Endometrium (tissue), 2 donors: ENCODE results near the gene TBC1D4.
A peak's percentile ranks its signal among the peaks of the same experiment; 100 is the strongest.

Source experiments
- FAIRE-seq: peaks from 2 replicates; lab custom pipeline; 2012; peaks lifted over from hg19 to GRCh38; lab: Jason Lieb, UNC
- donor health status: control.
- donor health status: control.

The TBC1D4 gene

GRCh38 chr13:75384879-75385707, 96.9 kb downstream of the TBC1D4 start:
- no peak for FAIRE-seq

- no peak for FAIRE-seq
Measured at GRCh38 chr13:75383064-75383715, 98.8 kb downstream of the TBC1D4 start.

GRCh38 chr13:75378301-75378700, 103.7 kb downstream of the TBC1D4 start:
- no peak for FAIRE-seq

GRCh38 chr13:75376792-75377402, 105.1 kb downstream of the TBC1D4 start:
- FAIRE-seq = no peak

- FAIRE-seq = no peak
Measured at GRCh38 chr13:75375329-75375728, 106.6 kb downstream of the TBC1D4 start.

- no peak for FAIRE-seq
Measured at GRCh38 chr13:75373988-75374387, 108.0 kb downstream of the TBC1D4 start.

- FAIRE-seq = no peak
Measured at GRCh38 chr13:75372923-75373841, 108.8 kb downstream of the TBC1D4 start.

GRCh38 chr13:75372517-75372916, 109.5 kb downstream of the TBC1D4 start:
- peak; percentile 94 for FAIRE-seq

- FAIRE-seq = no peak
Measured at GRCh38 chr13:75371203-75371602, 110.8 kb downstream of the TBC1D4 start.

GRCh38 chr13:75370774-75371173, 111.2 kb downstream of the TBC1D4 start:
- FAIRE-seq = no peak

GRCh38 chr13:75369981-75370380, 112.0 kb downstream of the TBC1D4 start:
- FAIRE-seq = no peak

GRCh38 chr13:75368167-75368566, 113.8 kb downstream of the TBC1D4 start:
- no peak for FAIRE-seq

GRCh38 chr13:75366380-75367280, 115.3 kb downstream of the TBC1D4 start:
- FAIRE-seq = no peak

- FAIRE-seq = no peak
Measured at GRCh38 chr13:75365724-75366173, 116.2 kb downstream of the TBC1D4 start.

- FAIRE-seq = no peak
Measured at GRCh38 chr13:75364131-75364713, 117.7 kb downstream of the TBC1D4 start.

- no peak for FAIRE-seq
Measured at GRCh38 chr13:75363371-75363770, 118.6 kb downstream of the TBC1D4 start.

- no peak for FAIRE-seq
Measured at GRCh38 chr13:75362026-75362425, 119.9 kb downstream of the TBC1D4 start.

- no peak for FAIRE-seq
Measured at GRCh38 chr13:75360170-75360569, 121.8 kb downstream of the TBC1D4 start.

GRCh38 chr13:75359266-75359665, 122.7 kb downstream of the TBC1D4 start:
- FAIRE-seq = no peak

GRCh38 chr13:75357576-75358289, 124.2 kb downstream of the TBC1D4 start:
- no peak for FAIRE-seq
